ENCODE data around the gene ZNF750.

The ZNF750 gene

DNA sequence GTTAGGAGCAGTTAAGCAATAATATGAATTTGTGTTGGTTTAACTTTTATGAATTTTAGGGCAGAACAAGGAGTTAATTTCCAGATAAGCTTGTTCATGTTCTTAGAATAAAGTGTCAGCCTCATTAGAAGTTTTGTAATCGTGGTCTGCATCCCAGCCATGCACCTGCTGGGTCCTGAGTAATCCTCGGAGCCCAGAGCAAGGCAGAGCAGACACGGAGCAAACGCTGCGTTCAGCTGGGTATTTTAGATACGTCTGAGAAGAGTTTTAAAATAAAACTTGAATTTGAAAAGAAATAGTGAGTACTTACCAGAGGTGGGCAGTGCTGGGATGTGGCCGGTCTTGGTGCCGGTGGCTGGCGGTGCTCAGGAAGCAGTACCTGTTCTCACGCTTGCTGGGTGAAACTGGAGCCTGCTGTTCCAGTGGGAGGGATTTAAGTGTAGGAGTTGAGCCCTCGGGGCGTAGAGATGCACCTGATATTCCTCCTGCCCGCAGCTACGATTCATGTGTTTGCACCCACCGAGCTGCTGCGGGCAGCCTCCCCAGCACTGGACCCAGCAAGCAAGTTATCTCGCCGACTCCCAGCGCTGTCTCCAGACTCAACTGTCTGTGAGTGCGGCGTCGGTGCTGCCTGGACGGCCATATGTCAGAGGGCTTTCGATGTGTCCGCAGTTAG lies at the start of gene ZNF750:
Gene ZNF750, minus strand, starts transcription at position 406 of the 676 bp plus-strand sequence. CDS start 7,568 bp downstream, outside the sequence.
- DNase-seq (ENCODE audit: low read depth) = no peak

GRCh38 chr17:82888583-82889495 lies 49.0 kb upstream of the ZNF750 start:
- DNase-seq (ENCODE audit: low read depth) = no peak

DNA sequence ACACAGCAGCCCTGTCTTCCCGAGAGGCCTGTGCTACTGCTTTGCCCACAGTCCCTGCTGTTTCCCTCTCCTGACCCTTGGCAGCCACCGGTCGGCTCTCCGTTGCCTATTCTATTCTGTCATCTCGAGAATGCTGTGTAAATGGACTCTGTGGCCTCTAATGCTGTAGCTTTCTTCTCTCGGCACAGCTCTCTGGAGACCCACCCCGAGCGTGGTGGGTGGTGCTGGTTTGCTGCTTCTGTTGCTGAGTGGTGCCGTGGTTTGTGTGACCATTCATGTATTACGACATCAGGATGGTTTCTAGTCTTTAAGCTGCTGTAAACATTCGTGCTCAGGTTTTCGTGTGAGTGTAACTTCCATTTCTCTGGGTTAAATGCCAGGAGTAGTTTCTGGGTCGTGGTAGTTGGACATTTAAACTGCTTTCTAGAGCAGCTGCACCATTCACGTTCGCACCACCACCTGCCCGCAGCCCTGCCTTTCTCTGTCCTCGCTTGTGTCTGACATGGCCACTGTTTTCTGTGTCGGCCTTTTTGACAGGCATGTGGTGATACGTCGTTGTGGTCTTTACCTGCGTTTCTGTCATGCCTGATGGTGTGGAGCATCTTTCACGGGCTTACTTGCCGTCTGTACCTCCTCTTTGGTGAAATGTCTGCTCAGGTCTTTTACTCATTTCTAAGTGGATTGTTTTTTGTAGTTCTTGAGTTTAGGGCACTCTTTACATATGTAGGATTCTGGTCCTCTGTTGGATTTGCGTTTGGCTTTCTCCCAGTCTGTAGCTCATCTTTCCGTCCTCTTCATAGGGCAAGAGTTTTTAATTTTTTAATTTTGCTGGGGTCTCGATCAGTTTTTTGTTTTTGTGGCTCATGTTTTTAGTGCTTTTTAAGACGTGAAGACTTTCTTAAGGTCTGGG lies 47.7 kb upstream of the ZNF750 start:
- no peak for DNase-seq (ENCODE audit: low read depth)

DNA sequence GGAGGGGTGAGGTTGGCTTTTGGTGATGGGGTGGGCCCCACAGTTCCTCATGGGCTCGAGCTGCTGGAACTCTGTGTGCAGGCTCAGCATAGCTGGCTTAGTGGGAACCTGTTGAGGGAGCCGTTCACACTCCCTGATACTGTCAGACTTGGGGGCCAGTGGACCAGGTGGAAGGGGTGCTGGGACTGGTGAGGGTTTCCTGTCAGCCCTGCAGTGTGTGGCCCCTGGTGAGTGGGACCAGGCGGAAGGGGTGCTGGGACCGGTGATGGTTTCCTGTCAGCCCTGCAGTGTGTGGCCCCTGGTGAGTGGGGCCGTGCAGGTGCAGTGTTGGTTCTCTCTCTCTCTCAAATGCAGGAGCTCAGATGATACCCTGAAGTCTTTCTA lies 45.1 kb upstream of the ZNF750 start:
- DNase-seq (ENCODE audit: low read depth) = no peak

DNA sequence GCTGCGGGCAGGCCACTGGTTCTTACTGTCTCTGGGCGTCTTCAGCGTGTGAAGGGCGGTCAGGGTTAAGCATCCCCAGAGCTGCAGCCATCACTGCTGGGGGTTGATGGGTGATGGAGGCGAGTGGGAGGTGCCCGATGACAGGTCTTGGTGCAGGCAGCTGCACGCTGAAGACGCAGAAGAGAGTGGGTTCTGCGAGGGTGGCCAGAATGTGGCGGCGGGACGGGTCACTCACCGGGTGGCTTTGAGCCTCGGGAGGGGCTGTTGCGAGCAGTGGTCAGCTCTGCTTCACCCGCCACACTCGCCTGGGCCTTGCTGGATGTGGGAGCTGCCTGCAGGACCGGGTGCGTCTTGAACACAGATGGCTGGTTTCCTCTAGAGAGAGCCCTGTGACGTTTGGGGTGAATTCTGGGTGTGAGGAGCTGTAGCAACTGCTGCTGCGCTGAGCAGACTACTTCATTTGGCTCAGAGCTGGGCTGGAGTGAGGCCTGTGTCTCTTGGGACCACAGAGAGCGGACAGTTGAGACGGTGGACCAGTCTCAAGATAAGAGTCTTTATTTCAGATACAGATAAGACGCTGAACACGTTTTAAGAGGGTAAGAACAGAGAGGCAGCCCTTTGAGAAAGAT lies 44.6 kb upstream of the ZNF750 start:
- DNase-seq (ENCODE audit: low read depth) = no peak

GRCh38 chr17:82883419-82884031 lies 43.7 kb upstream of the ZNF750 start:
- no peak for DNase-seq (ENCODE audit: low read depth)

DNA sequence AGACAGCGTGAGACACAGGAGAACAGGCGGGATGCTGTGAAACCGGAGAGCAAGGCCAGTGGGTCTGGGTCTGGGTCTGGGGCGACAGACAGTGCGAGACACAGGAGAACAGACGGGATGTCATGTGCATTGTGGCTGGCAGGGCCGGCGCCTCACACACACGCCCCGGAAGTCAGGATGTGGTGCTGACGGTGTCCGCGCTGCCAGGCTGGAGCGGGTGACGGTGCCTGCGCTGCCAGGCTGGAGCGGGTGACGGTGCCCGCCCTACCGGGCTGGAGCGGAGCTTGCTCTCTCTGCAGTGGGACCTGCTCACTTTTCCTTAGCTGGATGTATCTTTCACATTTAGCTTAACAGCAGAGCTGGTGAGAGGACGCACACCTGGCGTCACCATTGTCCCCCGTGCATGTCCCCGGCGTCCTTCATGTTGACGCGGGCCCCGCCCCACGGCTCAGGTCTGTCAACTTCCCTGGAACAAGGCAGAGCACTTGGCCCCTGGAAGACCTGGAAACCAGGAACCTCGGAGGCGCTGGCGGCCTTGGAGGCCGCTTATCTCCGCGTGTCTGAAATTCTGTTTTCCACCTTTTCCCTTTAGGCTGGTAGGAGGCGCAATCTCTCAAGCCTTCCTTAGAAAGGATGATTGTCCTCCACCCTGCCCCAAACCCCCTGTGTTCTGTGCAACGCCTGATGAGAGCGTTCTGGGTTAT lies 43.0 kb upstream of the ZNF750 start:
- DNase-seq (ENCODE audit: low read depth) = peak; percentile 47

DNA sequence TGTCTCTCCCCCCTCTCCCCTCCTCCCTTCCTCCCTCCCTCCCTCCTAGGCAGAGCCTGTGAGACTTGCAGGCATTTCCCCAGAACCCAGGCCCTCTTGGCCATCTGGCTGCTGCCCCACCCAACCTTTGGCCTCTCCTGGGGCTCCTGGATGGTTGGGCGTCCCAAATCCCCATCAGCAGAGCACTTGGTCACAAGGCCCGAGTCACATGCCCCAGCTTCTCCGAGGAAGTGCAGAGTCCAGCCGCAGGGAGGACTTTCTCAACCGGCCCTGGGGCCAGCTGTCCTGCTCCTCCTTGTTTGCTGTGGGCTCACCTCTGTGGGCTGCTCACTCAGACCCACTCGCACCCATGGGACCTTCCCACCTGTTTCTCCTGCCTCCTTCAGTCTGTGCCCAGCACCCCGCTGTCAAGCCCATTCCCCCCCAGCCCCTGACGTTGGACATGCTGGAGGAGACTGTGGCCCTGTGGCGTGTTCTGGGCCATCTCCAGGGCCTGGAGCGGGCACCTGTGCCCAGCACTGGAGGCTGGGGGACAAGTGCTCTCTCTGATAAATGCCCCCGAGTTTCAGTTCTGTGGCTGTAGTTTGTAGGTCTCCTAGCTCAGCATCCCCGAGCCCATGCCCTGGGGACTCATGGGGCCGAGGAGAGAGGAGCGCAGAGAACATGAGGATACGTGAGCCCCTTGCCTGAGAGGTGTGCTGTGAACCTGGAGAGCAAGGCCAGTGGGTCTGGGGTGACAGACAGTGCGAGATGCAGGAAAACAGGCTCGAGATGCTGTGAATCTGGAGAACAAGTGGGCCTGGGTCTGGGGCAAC lies 42.3 kb upstream of the ZNF750 start:
- no peak for DNase-seq (ENCODE audit: low read depth)

- DNase-seq (ENCODE audit: low read depth) = no peak
These were observed 41.6 kb upstream of the ZNF750 start for GRCh38 chr17:82881324-82881823.

GRCh38 chr17:82880620-82881323 lies 41.0 kb upstream of the ZNF750 start:
- no peak for DNase-seq (ENCODE audit: low read depth)

DNA sequence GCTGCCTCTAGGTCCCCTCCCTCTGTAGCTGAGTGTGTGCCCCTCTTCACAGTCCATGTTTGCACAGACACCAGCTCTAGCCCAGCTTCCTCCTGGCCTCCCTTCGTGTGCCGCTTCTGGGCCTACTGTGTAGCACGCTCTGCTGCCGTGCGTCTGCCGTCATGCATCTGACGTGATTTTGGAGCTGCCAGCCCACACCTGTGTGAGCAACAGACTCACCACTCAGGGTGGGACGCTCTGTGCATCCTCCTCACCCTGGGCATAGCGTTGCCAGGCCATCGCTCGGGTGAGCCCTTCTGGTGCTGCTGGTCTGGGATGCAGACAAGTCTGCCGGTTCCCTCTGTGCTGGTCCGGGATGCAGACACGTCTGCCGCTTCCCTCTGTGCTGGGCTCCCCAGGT lies 39.4 kb upstream of the ZNF750 start:
- no peak for DNase-seq (ENCODE audit: low read depth)

DNA sequence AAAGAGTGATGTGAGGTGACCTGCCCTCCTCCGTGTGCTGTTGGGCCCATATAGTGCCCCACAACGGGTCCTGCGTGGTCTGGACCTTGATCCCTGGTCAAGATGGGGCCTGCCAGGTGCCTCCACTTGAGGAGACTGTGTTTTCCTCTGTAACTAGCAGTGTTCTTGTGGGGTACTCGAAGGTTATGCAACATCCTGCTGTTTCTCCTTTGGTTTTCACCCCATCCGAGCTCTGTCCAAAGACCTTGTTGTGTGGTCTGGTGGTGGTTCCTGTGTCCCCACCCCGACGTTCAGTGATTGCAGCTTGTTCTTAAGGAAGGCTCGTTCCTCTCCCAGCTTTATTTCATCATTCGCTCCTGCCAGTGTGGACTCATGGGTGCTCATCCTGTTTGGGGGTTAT lies 38.7 kb upstream of the ZNF750 start:
- DNase-seq (ENCODE audit: low read depth) = no peak

GRCh38 chr17:82876602-82877379 lies 37.0 kb upstream of the ZNF750 start:
- no peak for DNase-seq (ENCODE audit: low read depth)

GRCh38 chr17:82876149-82876548 lies 36.3 kb upstream of the ZNF750 start:
- DNase-seq (ENCODE audit: low read depth) = no peak

DNA sequence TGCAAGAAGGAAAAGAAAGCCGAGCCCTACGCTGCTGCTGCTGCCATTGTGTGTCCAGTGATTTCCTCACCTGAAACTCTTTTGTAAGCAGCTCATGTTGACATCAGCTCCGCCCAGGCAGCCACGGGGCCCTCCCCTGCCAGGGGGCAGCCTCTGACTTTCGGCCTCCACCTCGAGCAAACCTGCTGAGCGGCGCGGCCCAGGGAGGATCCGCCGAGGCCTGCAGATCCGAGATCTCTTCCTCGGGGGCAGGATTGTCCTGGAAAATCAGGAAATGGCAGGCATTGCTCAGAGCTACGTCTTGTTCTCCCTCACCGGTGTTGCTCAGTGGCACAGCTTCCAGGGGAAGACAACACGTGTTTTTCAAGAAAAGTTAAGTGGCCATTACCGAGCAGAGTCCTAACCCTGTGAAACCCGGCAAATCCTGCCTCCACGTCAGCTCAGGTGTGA lies 35.6 kb upstream of the ZNF750 start:
- DNase-seq (ENCODE audit: low read depth) = no peak

GRCh38 chr17:82874011-82874835 lies 34.4 kb upstream of the ZNF750 start:
- DNase-seq (ENCODE audit: low read depth) = no peak

- no peak for DNase-seq (ENCODE audit: low read depth)
These were observed 33.7 kb upstream of the ZNF750 start for GRCh38 chr17:82873521-82873920.

All from stimulated activated CD8-positive, alpha-beta memory T cell treated with anti-CD3 and anti-CD28 coated beads, Interleukin-7, amount 100 ng/mL, for 24 hours (primary cell).